ENCODE results near the gene EEF1E1.

DNA sequence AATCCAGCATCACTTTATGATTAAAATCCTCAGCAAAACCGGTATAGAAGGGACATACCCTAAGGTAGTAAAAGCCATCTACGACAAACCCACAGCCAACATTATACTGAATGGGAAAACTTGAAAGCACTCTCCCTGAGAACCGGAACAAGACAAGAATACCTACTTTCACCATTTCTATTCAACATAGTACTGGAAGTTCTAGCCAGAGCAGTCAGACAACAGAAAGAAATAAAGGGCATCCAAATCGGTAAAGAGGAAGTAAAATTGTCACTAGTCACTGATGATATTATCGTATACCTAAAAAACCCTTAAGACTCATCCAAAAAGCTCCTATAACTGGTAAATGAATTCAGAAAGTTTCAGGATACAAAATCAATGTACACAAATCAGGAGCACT lies 71.4 kb downstream of the EEF1E1 start:
- TF ChIP-seq CTCF (IDR thresholded peaks at IDR 0.05) (no peak), POLR2A (IDR thresholded peaks at IDR 0.05) (no peak)
